ENCODE results near the gene CENPVL2.
"Not testable (repeated sequence)": the region's sequence is repeated elsewhere in the genome, so short reads cannot be mapped to it uniquely, and the experiment has no call there.

The CENPVL2 gene

GRCh38 chrX:51682720-51683062 is at the start of gene CENPVL2:
Gene CENPVL2 (minus strand): TSS chrX:51682831. CDS start chrX:51682831, 0 bp downstream.
- DNase-seq (ENCODE audit: low spot score); CTCF ChIA-PET; POLR2A ChIA-PET (ENCODE audit: low non-redundant PET); H3K27ac ChIP-seq: not testable (repeated sequence)

GRCh38 chrX:51728202-51728601 is 45.6 kb upstream of the CENPVL2 start:
- ChIA-PET POLR2A (ENCODE audit: low non-redundant PET) (no interaction called here), CTCF (no interaction called here)
- H3K27ac ChIP-seq, result no peak overlapping the region
- DNase-seq (ENCODE audit: low spot score), result no peak
- TF ChIP-seq CTCF (conservative IDR thresholded peaks at IDR 0.05; ENCODE audit: low read depth), result no peak

GRCh38 chrX:51712943-51713647 is 30.5 kb upstream of the CENPVL2 start:
- POLR2A ChIA-PET (ENCODE audit: low non-redundant PET); DNase-seq (ENCODE audit: low spot score); CTCF ChIA-PET; H3K27ac ChIP-seq: not testable (repeated sequence)

GRCh38 chrX:51710277-51711164 is 27.9 kb upstream of the CENPVL2 start, which contains the start of gene CENPVL1:
Gene CENPVL1 (plus strand): TSS chrX:51710512. CDS start chrX:51710512, 0 bp downstream.
- DNase-seq (ENCODE audit: low spot score); CTCF ChIA-PET; H3K27ac ChIP-seq; POLR2A ChIA-PET (ENCODE audit: low non-redundant PET): not testable (repeated sequence)

GRCh38 chrX:51697397-51697796 is 14.8 kb upstream of the CENPVL2 start:
- no peak for TF ChIP-seq CTCF (conservative IDR thresholded peaks at IDR 0.05; ENCODE audit: low read depth)
- POLR2A ChIA-PET (ENCODE audit: low non-redundant PET), result no interaction called here
- no peak overlapping the region for H3K27ac ChIP-seq
- no peak for DNase-seq (ENCODE audit: low spot score)
- CTCF ChIA-PET, result no interaction called here

- TF ChIP-seq CTCF (conservative IDR thresholded peaks at IDR 0.05; ENCODE audit: low read depth), result no peak
- no peak overlapping the region for H3K27ac ChIP-seq
- ChIA-PET POLR2A (ENCODE audit: low non-redundant PET) (no interaction called here), CTCF (no interaction called here)
- DNase-seq (ENCODE audit: low spot score), result no peak
Measured at GRCh38 chrX:51694254-51694653, 11.6 kb upstream of the CENPVL2 start.

- POLR2A ChIA-PET (ENCODE audit: low non-redundant PET); DNase-seq (ENCODE audit: low spot score); CTCF ChIA-PET; H3K27ac ChIP-seq: not testable (repeated sequence)
Measured at GRCh38 chrX:51681808-51682719, 567 bp downstream of the CENPVL2 start.

- H3K27ac ChIP-seq; POLR2A ChIA-PET (ENCODE audit: low non-redundant PET); DNase-seq (ENCODE audit: low spot score); CTCF ChIA-PET: not testable (repeated sequence)
Measured at GRCh38 chrX:51679689-51680433, 2.8 kb downstream of the CENPVL2 start.
